Fibroblast of villous mesenchyme (primary cell): Measurements from ENCODE around the gene B4GALNT4. TPM values are rescaled to one million over a fixed set of nuclear protein-coding genes. Genes with fewer than 3 reads are reported as not detected.

Source experiments
- DNase-seq: peaks from one replicate; pipeline ENCODE4 v3.0.0-alpha.2; 2010; ENCODE audit warnings: low read depth
- H3K4me3 ChIP-seq: 2 replicates; pipeline ENCODE4 v1.5.1; 2011; ENCODE audit warnings: low read depth, mild to moderate bottlenecking, low read length
- CTCF ChIP-seq: IDR thresholded peaks from 2 replicates; pipeline ENCODE4 v1.5.1; 2012; ENCODE audit warnings: low read depth, mild to moderate bottlenecking, low read length; ENCODE audit not compliant: insufficient read depth
- total RNA-seq: library from RNA; depleted of rRNA; stranded (reverse); fragments of >200 nt; gene quantifications from 2 replicates; pipeline ENCODE4 v1.2.3, GENCODE V29; 2012

The B4GALNT4 gene
- total RNA-seq, 1 donor, result 0.43 TPM

GRCh38 chr11:405323-405953, 36.1 kb downstream of the B4GALNT4 start:
- peak; percentile 19 for TF ChIP-seq CTCF
- no peak overlapping the region for H3K4me3 ChIP-seq
- peak; percentile 35 for DNase-seq

- peak overlapping the region; percentile 62 for H3K4me3 ChIP-seq
- DNase-seq, result no peak
- no peak for TF ChIP-seq CTCF
These were observed 36.9 kb downstream of the B4GALNT4 start for GRCh38 chr11:405954-406795.

- peak; percentile 17 for TF ChIP-seq CTCF
- H3K4me3 ChIP-seq, result peak overlapping the region; percentile 62
- peak; percentile 87 for DNase-seq
These were observed 37.7 kb downstream of the B4GALNT4 start for GRCh38 chr11:406796-407650.

- no peak overlapping the region for H3K4me3 ChIP-seq
- no peak for TF ChIP-seq CTCF
- DNase-seq, result no peak
These were observed 38.4 kb downstream of the B4GALNT4 start for GRCh38 chr11:407651-408123.

- TF ChIP-seq CTCF, result no peak
- no peak overlapping the region for H3K4me3 ChIP-seq
- DNase-seq, result no peak
These were observed 39.1 kb downstream of the B4GALNT4 start for GRCh38 chr11:408154-409007.
